GM18870 (cell line): ENCODE measurements around the gene YIPF6.
"Not testable (repeated sequence)": the region's sequence is repeated elsewhere in the genome, so short reads cannot be mapped to it uniquely, and the experiment has no call there.

Source experiments
- ATAC-seq: cut with Tn5 transposase; IDR thresholded peaks from one replicate; pipeline ENCODE4 v1.9.1; 2021; ENCODE audit warnings: moderate library complexity; ENCODE audit not compliant: unreplicated experiment

YIPF6 gene

GRCh38 chrX:68503836-68504636, 5.2 kb downstream of the YIPF6 start:
- ATAC-seq: no peak

- ATAC-seq: no peak
Measured at GRCh38 chrX:68506649-68507048, 7.8 kb downstream of the YIPF6 start.

- no peak for ATAC-seq
Measured at GRCh38 chrX:68508799-68509198, 9.9 kb downstream of the YIPF6 start.

GRCh38 chrX:68511255-68511654, 12.4 kb downstream of the YIPF6 start:
- ATAC-seq: peak; percentile 72

- ATAC-seq: not testable (repeated sequence)
Measured at GRCh38 chrX:68524680-68525079, 25.8 kb downstream of the YIPF6 start.

GRCh38 chrX:68532831-68533533, 34.1 kb downstream of the YIPF6 start:
- no peak for ATAC-seq

GRCh38 chrX:68533656-68534055, 34.8 kb downstream of the YIPF6 start:
- ATAC-seq: no peak

GRCh38 chrX:68534691-68535090, 35.8 kb downstream of the YIPF6 start:
- ATAC-seq: no peak

- ATAC-seq: peak; percentile 60
Measured at GRCh38 chrX:68536429-68536828, 37.6 kb downstream of the YIPF6 start.

- ATAC-seq: no peak
Measured at GRCh38 chrX:68536884-68537283, 38.0 kb downstream of the YIPF6 start.

GRCh38 chrX:68550193-68550592, 51.3 kb downstream of the YIPF6 start:
- no peak for ATAC-seq

- ATAC-seq: no peak
Measured at GRCh38 chrX:68556036-68556435, 57.2 kb downstream of the YIPF6 start.

GRCh38 chrX:68557126-68557525, 58.3 kb downstream of the YIPF6 start:
- ATAC-seq: not testable (repeated sequence)

GRCh38 chrX:68559905-68560304, 61.1 kb downstream of the YIPF6 start:
- ATAC-seq: not testable (repeated sequence)

GRCh38 chrX:68568136-68568535, 69.3 kb downstream of the YIPF6 start:
- ATAC-seq: no peak

GRCh38 chrX:68570598-68570997, 71.7 kb downstream of the YIPF6 start:
- no peak for ATAC-seq

- no peak for ATAC-seq
Measured at GRCh38 chrX:68571292-68571609, 72.4 kb downstream of the YIPF6 start.

- ATAC-seq: peak; percentile 94
Measured at GRCh38 chrX:68571610-68572311, 72.9 kb downstream of the YIPF6 start.

GRCh38 chrX:68574240-68574639, 75.4 kb downstream of the YIPF6 start:
- no peak for ATAC-seq

- ATAC-seq: no peak
Measured at GRCh38 chrX:68579810-68580209, 81.0 kb downstream of the YIPF6 start.

- no peak for ATAC-seq
Measured at GRCh38 chrX:68584221-68584620, 85.4 kb downstream of the YIPF6 start.
